HG02798 (cell line): Measurements from ENCODE around the gene TNFRSF25.
A peak's percentile ranks its signal among the peaks of the same experiment; 100 is the strongest.
"Not testable (repeated sequence)": the region's sequence is repeated elsewhere in the genome, so short reads cannot be mapped to it uniquely, and the experiment has no call there.

ENCODE experiments used
- ATAC-seq: cut with Tn5 transposase; IDR thresholded peaks from one replicate; pipeline ENCODE4 v1.9.1; 2021; ENCODE audit warnings: mild to moderate bottlenecking; ENCODE audit not compliant: unreplicated experiment, poor library complexity

TNFRSF25 gene

GRCh38 chr1:6440198-6441126 lies 25.5 kb downstream of the TNFRSF25 start:
- ATAC-seq, result no peak

- ATAC-seq, result peak; percentile 65
Observed at GRCh38 chr1:6438047-6438525, 27.9 kb downstream of the TNFRSF25 start.

DNA sequence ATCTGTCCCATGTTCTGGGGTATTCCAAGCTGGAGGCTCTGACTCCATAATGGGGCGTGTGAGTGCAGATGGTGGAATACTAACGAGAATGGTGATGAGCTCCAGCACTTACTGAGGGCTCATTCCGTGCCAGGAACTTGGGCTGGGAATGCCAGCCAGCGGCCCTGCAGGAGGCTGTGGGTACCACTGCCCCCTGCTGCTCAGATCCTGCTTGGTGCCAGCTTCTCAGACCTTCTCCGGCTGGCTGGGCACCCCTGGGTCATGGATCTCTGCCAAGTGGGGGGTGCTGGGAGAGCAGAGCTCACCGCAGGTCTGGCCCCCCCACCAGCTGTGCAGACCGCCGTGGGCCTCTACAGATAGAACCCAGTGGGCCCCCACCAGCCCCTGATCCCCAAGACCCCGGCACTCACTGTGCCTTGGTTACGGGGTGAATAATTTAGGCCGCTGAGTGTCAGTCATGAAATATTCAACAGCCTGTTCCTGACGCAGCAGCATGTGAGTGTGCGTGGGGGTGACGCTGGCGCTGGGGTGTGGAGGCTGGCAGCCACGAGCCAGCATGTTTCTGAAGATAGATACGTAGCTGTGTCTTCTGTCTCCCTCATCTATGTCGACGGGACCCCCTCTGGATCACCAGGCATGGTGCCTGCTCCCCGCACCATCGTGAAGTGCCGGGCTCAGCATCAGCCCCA lies 28.8 kb downstream of the TNFRSF25 start:
- not testable (repeated sequence) for ATAC-seq

DNA sequence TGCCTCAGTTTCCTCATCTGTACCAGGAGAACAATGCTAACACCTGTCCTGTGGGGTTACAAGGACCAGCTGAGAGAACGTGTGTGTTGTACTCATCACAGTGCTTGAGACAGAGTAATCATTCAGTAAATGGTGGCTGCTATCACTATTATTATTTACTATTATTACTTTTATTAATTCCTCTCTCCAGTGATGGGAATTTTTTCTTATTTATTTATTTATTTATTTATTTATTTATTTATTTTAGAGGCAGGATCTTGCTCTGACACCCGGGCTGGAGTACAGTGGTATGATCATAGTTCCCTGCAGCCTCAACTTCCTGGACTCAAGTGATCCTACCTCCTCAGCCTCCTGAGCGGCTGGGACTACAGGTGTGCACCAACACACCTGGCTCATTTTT lies 29.7 kb downstream of the TNFRSF25 start:
- ATAC-seq, result not testable (repeated sequence)

DNA sequence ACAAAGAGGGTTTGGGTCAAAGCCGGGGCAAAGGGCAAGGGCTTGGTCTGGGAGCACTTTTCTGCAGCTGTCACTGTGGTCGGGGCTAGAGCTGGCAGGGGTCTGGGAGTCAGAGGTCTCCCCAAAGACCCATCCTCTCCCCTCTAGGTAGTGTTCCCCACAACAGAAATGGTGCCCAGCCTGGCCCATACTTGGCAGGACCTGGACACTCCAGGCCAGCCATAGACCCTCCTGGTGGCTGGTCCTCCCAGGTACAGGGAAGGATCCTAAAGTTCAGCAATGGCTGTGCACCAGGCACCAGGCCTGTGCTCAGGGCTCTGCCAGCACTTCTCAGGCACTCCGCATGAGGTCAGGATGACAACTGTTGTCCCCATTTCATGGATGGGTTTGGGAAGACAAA lies 30.4 kb downstream of the TNFRSF25 start:
- no peak for ATAC-seq

DNA sequence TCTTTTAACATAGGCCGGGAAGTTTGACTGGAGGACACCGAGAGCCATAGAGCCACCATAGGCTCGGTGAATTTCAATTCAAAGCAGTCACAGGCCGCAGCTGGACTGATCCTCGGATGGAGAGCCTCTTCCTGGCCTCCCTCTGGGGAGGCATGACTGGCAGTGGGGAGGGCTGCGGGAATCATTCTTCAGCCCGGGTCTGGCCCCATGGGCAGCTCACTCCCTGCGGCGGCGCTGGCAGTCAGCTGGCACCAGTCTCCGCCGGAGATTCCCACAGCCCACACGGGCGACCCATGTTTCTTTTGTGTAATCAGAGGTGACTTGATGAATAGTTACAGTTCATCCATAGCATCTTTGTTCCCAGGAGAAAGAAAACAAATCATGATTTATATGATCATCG lies 30.8 kb downstream of the TNFRSF25 start:
- ATAC-seq, result no peak

- no peak for ATAC-seq
Observed at GRCh38 chr1:6434186-6434585, 31.8 kb downstream of the TNFRSF25 start.

DNA sequence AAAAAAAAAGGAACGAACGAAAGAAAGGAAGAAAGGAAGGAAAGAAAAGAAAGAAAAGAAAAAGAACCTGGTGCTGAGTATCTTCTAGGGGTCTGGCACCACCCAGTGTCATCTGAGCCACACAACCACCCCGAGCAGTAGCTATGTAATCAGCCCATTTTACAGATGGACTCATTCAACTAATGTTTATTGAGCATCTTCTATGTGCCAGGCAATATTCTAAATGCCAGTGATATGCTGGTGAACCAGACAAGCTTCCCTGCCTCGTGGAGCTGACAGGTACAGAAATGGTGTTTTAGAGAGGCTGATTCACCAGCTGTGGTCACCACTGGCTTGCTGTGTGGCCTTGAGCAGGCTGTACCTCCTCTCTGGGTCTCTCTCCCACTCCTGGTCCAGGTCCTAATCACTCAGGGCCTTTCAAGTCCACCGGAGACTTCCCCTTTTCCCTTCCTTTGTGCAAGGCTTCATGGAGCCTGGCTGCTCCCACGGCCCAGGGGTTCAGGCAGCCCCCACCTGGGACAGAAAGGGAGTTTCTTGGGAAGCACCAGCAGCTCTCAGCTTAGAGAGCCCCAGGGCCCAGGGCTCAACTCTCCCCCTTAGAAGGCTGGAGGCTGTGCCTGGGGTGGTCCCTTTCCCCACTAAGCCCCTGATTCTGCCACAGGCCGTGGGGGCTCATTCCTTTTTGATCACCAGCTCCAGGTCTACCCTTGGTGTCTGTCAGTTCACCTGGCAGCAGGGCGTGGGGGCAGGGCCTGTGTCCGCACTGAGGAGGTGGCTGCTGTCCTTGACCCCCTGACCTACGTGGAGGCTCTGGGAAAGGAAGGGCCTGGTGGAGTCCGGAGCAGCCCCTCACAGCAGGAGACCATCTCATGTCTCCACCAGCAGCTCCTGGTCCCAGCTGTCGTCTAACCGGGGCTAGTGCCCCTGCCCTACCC lies 34.1 kb downstream of the TNFRSF25 start:
- not testable (repeated sequence) for ATAC-seq

DNA sequence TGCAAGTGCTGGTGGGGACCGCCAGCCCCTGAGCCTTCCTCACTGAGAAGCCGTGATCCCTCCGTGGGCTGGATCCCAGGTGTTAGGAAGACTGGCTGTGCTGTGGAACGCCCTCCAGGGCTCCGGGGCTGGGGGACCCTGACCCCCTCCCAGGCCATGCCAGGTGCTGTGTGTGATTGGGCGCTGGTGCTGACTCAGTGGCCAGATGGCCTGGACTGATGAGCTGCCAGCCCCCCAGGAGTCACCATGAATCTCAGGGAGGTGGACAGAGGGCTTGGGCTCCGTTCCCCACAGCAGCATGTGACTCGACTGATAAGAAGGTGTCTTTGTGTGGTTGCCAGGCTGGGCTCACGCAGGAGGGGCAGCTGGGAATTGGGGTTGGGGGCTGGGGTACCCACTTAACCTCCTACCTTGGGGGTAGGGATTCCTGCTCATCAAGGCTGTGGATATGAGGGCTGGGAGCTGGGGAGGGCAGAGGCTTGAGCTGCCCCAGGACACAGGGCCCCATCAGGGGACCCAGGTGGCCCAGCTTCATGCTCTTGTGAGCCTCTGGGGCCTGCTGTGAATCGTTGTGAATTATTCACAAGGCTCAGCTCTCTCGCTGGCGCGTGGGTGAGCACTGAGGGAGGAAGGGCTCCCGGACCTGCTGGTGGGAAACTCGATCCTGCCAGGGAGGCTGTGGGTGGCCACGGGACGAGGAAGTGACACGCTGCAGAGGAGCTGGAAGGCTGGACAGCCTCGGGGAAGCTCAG lies 36.1 kb downstream of the TNFRSF25 start:
- not testable (repeated sequence) for ATAC-seq

DNA sequence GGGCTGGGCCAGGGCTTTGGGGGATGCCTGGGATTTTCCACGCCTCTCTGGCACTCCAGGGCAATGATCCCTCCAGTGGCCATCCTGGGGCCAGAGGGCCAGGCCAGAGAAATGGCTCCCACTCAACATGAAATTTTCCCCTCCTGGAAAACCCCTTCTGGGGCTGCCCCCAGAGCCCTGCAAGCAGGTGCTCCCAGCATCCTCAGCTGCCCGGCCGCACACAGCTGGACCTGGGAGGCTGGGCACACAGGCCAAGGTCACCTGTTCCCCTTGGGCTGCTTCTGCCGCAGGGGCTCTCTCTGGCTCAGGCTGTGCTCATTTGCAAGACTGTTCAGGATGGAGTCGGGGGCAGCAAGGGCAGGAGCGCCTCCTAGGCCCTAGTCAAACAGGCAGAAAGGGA lies 37.5 kb downstream of the TNFRSF25 start:
- not testable (repeated sequence) for ATAC-seq

DNA sequence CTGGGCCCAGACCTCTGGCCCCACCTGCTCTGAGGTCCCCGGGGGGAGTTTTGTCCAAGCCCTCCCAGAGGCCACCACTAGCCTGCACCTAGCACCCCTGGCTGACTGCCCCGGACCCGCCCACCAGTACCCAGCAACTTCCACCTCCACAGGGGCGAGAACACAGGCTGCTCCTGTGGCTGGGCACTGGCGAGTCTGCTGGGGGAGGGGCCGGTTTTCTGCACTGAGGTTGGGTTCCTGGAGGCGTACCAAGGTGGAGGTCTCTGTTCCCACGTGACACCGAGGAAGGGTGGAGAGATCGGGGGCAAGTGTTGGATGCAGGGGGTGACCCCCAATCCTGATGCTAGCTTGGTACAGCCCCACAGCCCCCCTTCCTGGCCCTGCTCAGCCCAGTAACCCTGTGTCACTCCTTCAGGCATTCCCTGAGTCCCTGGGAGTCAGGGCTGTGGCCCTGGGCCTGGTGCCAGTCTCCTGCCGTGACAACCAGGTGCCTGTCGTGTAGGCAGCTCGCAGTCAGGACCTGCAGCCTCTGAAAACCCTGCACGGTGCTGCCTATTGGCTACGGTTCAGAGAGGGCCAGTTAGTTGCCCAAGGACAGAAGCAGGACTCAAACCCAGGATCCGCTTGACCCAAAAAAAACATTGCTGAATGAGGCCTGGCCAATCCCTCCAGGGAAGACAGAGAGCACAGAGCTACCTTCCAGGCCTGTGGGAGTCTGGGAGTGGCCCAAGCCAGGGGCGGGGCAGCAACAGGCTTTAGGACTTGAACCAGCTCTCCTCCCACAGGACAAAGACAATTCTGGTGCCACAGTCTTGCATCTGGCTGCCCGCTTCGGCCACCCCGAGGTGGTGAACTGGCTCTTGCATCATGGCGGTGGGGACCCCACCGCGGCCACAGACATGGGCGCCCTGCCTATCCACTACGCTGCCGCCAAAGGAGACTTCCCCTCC lies 38.3 kb downstream of the TNFRSF25 start:
- no peak for ATAC-seq

DNA sequence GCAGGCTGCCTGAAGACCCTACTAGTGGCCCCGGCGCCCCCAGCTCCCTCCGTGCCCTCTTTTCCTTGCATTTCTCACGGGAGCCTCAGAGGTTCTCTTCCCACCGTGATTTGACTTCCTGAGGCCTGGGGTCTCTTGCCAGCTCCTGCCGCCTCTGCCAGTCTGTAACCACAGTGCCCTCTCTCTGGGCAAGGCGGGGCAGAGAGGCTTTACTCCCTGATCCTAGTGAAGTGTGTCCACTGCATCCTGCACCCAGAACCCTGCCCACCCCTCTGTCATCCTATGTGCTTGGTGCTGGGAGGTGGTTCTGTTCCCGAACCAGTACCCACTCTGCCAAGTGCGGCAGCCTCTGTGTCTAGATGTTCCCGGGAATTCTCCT lies 39.0 kb downstream of the TNFRSF25 start:
- no peak for ATAC-seq

GRCh38 chr1:6426277-6426971 lies 39.5 kb downstream of the TNFRSF25 start:
- ATAC-seq, result no peak

DNA sequence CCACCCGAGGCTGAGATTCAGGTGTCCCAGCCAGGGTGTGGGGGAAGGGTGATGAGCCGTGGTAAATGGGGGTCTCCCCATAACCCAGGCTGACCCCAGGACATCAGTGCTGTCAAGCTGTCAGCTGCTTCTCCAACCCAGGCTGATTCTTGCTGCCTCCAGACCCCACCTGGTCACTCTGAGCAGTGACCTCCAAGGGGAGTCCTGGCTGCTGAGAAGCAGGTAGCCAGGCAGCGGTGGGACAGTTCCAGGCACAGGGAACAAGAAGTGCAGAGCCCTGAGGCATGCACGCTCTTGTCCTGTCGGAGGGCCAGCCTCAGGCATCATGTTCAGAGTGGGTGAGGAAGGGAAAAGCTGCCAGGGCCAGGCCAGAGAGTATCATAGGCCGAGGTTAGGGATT lies 40.3 kb downstream of the TNFRSF25 start:
- no peak for ATAC-seq

- no peak for ATAC-seq
Observed at GRCh38 chr1:6424619-6425593, 41.1 kb downstream of the TNFRSF25 start, which contains the start of gene ESPN. TSS of gene ESPN (plus strand) at chr1:6424776. CDS start at chr1:6424956, 180 bp downstream.

DNA sequence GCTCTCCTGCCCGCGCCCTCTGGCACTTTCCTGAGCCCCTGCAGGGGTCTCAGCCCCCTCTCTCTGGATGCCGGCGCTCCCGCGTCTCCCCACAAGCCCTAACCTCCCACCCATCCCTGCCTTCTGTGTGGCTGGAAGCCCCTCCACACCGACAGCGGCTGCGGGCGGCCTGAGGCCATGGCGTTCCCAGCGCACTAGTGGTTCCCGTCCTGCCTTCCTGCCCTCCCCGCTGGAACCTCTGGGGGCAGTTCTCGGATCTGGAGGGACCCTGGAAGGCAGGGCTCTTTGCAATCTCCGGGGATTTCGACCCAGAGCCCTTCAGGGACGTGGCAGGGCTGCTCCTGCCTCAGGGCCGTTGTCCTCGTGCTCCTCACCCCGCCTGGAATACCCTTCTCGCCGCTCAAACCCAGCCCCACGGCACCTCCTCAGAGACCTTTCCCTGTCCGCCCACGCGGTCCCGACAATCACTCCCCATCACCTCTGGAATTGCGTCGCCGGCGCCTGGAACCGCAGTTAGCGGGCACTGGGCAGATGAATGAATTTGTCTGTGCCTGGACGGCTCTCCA lies 41.9 kb downstream of the TNFRSF25 start:
- ATAC-seq, result no peak
